ENCODE measurements around the gene NR1I3.

The NR1I3 gene

GRCh38 chr1:161193561-161194235, 44.3 kb downstream of the NR1I3 start:
- no peak for DNase-seq

- no peak for DNase-seq
Observed at GRCh38 chr1:161192476-161193465, 45.2 kb downstream of the NR1I3 start.

GRCh38 chr1:161191971-161192370, 46.0 kb downstream of the NR1I3 start:
- no peak for DNase-seq

- DNase-seq: no peak
Observed at GRCh38 chr1:161190962-161191521, 47.0 kb downstream of the NR1I3 start.

- DNase-seq: no peak
Observed at GRCh38 chr1:161189036-161189435, 49.0 kb downstream of the NR1I3 start.

- no peak for DNase-seq
Observed at GRCh38 chr1:161188381-161188780, 49.6 kb downstream of the NR1I3 start.

- DNase-seq: no peak
Observed at GRCh38 chr1:161187311-161187710, 50.7 kb downstream of the NR1I3 start.

GRCh38 chr1:161185732-161186311, 52.2 kb downstream of the NR1I3 start:
- no peak for DNase-seq

GRCh38 chr1:161185282-161185682, 52.7 kb downstream of the NR1I3 start:
- no peak for DNase-seq

- DNase-seq: no peak
Observed at GRCh38 chr1:161182214-161182613, 55.8 kb downstream of the NR1I3 start.

GRCh38 chr1:161180639-161181038, 57.4 kb downstream of the NR1I3 start:
- DNase-seq: no peak

GRCh38 chr1:161179698-161180097, 58.3 kb downstream of the NR1I3 start:
- DNase-seq: no peak
